ENCODE results near the gene CLDN22. TPM values are rescaled to one million over a fixed set of nuclear protein-coding genes. Genes with fewer than 3 reads are reported as not detected.
A peak's percentile ranks its signal among the peaks of the same experiment; 100 is the strongest.

The CLDN22 gene
- total and polyA plus RNA-seq, 9 of the 15 experiments (the other 6 are each of a cell fraction or from before 2014, with no cell fraction given), result 0.21 TPM; not detected in 8

GRCh38 chr4:183348706-183349659 is 28.9 kb upstream of the CLDN22 start (continued):
- TF ChIP-seq, protein P1, sequence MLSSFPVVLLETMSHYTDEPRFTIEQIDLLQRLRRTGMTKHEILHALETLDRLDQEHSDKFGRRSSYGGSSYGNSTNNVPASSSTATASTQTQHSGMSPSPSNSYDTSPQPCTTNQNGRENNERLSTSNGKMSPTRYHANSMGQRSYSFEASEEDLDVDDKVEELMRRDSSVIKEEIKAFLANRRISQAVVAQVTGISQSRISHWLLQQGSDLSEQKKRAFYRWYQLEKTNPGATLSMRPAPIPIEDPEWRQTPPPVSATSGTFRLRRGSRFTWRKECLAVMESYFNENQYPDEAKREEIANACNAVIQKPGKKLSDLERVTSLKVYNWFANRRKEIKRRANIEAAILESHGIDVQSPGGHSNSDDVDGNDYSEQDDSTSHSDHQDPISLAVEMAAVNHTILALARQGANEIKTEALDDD (IDR thresholded peaks at IDR 0.05), result no peak
- TF ChIP-seq KDM5B (IDR thresholded peaks at IDR 0.05; ENCODE audit: insufficient replicate concordance, low read depth, low read length) (no peak), TARDBP (IDR thresholded peaks at IDR 0.05) (no peak), FOXK2 (conservative IDR thresholded peaks at IDR 0.05 in 1 of 2, IDR thresholded peaks at IDR 0.05 in 1 of 2; ENCODE audit: low read depth in 2 of 2) (peak; percentile 52 to 54; a peak in 2 of 4 replicates), NFE2 (IDR thresholded peaks at IDR 0.05; ENCODE audit: low read depth) (peak; percentile 85), GTF2E2 (tag; IDR thresholded peaks at IDR 0.05) (peak; percentile 94; the same call in 1 of the 2 replicates), HDGF (IDR thresholded peaks at IDR 0.05) (no peak), IFI16 (CRISPR knock-in tag; IDR thresholded peaks at IDR 0.05) (peak; percentile 94), SOX6 (IDR thresholded peaks at IDR 0.05) (peak; percentile 76), SIN3A (IDR thresholded peaks at IDR 0.05; ENCODE audit: borderline replicate concordance in 2 of 2, control insufficient read depth in 1 of 2, low read depth in 2 of 2, low read length in 2 of 2) (no peak), EWSR1 (IDR thresholded peaks at IDR 0.05; ENCODE audit: borderline replicate concordance, low read depth, partially characterized antibody) (no peak), ZNF274 (IDR thresholded peaks at IDR 0.05; ENCODE audit: borderline replicate concordance, low read depth, low read length) (no peak), MECOM (CRISPR knock-in tag; IDR thresholded peaks at IDR 0.05) (peak; percentile 100), VEZF1 (CRISPR knock-in tag; IDR thresholded peaks at IDR 0.05) (peak; percentile 86), KLF16 (IDR thresholded peaks at IDR 0.05) (no peak), MYNN (IDR thresholded peaks at IDR 0.05) (peak; percentile 69; the same call in 1 of the 2 replicates), MYNN (CRISPR knock-in tag; IDR thresholded peaks at IDR 0.05) (no peak), SLC30A9 (CRISPR knock-in tag; IDR thresholded peaks at IDR 0.05) (no peak), CHCHD3 (CRISPR knock-in tag; IDR thresholded peaks at IDR 0.05) (peak; percentile 87; the same call in 1 of the 2 replicates), SUPT5H (IDR thresholded peaks at IDR 0.05) (peak; percentile 55), BACH1 (tag; IDR thresholded peaks at IDR 0.05) (peak; percentile 100), ZNF586 (CRISPR knock-in tag; conservative IDR thresholded peaks at IDR 0.05) (peak; percentile 91), TGIF2 (CRISPR knock-in tag; IDR thresholded peaks at IDR 0.05) (no peak)
- TF ChIP-seq, protein P2, sequence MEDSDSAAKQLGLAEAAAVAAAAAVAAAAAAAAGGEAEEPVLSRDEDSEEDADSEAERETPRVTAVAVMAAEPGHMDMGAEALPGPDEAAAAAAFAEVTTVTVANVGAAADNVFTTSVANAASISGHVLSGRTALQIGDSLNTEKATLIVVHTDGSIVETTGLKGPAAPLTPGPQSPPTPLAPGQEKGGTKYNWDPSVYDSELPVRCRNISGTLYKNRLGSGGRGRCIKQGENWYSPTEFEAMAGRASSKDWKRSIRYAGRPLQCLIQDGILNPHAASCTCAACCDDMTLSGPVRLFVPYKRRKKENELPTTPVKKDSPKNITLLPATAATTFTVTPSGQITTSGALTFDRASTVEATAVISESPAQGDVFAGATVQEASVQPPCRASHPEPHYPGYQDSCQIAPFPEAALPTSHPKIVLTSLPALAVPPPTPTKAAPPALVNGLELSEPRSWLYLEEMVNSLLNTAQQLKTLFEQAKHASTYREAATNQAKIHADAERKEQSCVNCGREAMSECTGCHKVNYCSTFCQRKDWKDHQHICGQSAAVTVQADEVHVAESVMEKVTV (CRISPR knock-in tag; IDR thresholded peaks at IDR 0.05), result peak; percentile 92

All from K562 (cell line).